Measurements from ENCODE around the gene NOP16. TPM values are rescaled to one million over a fixed set of nuclear protein-coding genes. Genes with fewer than 3 reads are reported as not detected.

Gene NOP16
- total RNA-seq, 3 donors from 2014 or later (not counting 1 experiment from before 2014, with no cell fraction given), result 6.4 to 12.4 (median 12.1) TPM

GRCh38 chr5:176373100-176373818 is 15.1 kb downstream of the NOP16 start:
- Mint-ChIP-seq H3K36me3 (no peaks in the 10 kb centered on the region), H3K27me3 (ENCODE audit: low read depth in 2 of 2) (no peaks in the 10 kb centered on the region), H3K4me1 (no peaks in the 10 kb centered on the region), H3K9me3 (no peaks in the 10 kb centered on the region), H3K4me3 (no peak overlapping the region), H3K27ac (no peak overlapping the region)
- Histone ChIP-seq H3K4me3 (ENCODE audit: low read length) (no peak overlapping the region), H3K36me3 (ENCODE audit: control insufficient read depth, insufficient read depth, low read length) (no peaks in the 10 kb centered on the region), H3K27me3 (ENCODE audit: control insufficient read depth, insufficient read depth, low read length) (no peaks in the 10 kb centered on the region), H3K27ac (ENCODE audit: low read length) (no peak overlapping the region), H3K9me3 (ENCODE audit: control insufficient read depth, insufficient read depth, low read length) (no peaks in the 10 kb centered on the region), H3K4me1 (ENCODE audit: control insufficient read depth, insufficient read depth, low read length) (no peaks in the 10 kb centered on the region)
- TF ChIP-seq CTCF (IDR thresholded peaks at IDR 0.05), result no peak
- 73% methylated on average over 7 of the region's 7 CpGs for WGBS (ENCODE audit: insufficient coverage)
- intact Hi-C loops (cut with micrococcal nuclease), result no loop called here
- no peak for DNase-seq
- no peak for ATAC-seq

- Histone ChIP-seq H3K36me3 (ENCODE audit: control insufficient read depth, insufficient read depth, low read length) (no peaks in the 10 kb centered on the region), H3K27me3 (ENCODE audit: control insufficient read depth, insufficient read depth, low read length) (no peaks in the 10 kb centered on the region), H3K4me3 (ENCODE audit: low read length) (no peak overlapping the region), H3K27ac (ENCODE audit: low read length) (no peak overlapping the region), H3K4me1 (ENCODE audit: control insufficient read depth, insufficient read depth, low read length) (no peaks in the 10 kb centered on the region), H3K9me3 (ENCODE audit: control insufficient read depth, insufficient read depth, low read length) (no peaks in the 10 kb centered on the region)
- DNase-seq, result no peak
- no peaks in the 10 kb centered on the region for H3K9me3 Mint-ChIP-seq
- H3K4me3 Mint-ChIP-seq, result no peak overlapping the region
- peaks cover 0 to 10% of the 10 kb centered on the region in 2 donors for H3K27me3 Mint-ChIP-seq (ENCODE audit: low read depth in 2 of 2)
- 94% methylated on average over 13 of the region's 13 CpGs for WGBS (ENCODE audit: insufficient coverage)
- intact Hi-C loops (cut with micrococcal nuclease), result no loop called here
- TF ChIP-seq CTCF (IDR thresholded peaks at IDR 0.05), result no peak
- ATAC-seq, result no peak
- peaks cover 6% of the 10 kb centered on the region for H3K36me3 Mint-ChIP-seq
- H3K4me1 Mint-ChIP-seq, result peaks cover 0 to 8% of the 10 kb centered on the region in 2 donors
- H3K27ac Mint-ChIP-seq, result no peak overlapping the region
Measured at GRCh38 chr5:176371621-176372539, 16.5 kb downstream of the NOP16 start.

- no peak overlapping the region for H3K4me3 Mint-ChIP-seq
- WGBS (ENCODE audit: insufficient coverage), result 92% methylated on average over 6 of the region's 8 CpGs
- no peaks in the 10 kb centered on the region for H3K9me3 Mint-ChIP-seq
- DNase-seq, result no peak
- no peak overlapping the region for H3K27ac ChIP-seq (ENCODE audit: low read length)
- no peak for TF ChIP-seq CTCF (IDR thresholded peaks at IDR 0.05)
- H3K27ac Mint-ChIP-seq, result no peak overlapping the region
- intact Hi-C loops (cut with micrococcal nuclease), result no loop called here
- H3K36me3 ChIP-seq (ENCODE audit: control insufficient read depth, insufficient read depth, low read length), result no peaks in the 10 kb centered on the region
- peaks cover 0 to 13% of the 10 kb centered on the region in 2 donors for H3K27me3 Mint-ChIP-seq (ENCODE audit: low read depth in 2 of 2)
- H3K4me1 ChIP-seq (ENCODE audit: control insufficient read depth, insufficient read depth, low read length), result peaks cover 5% of the 10 kb centered on the region
- H3K36me3 Mint-ChIP-seq, result peaks cover 6% of the 10 kb centered on the region
- no peak for ATAC-seq
- no peaks in the 10 kb centered on the region for H3K9me3 ChIP-seq (ENCODE audit: control insufficient read depth, insufficient read depth, low read length)
- H3K4me3 ChIP-seq (ENCODE audit: low read length), result no peak overlapping the region
- no peaks in the 10 kb centered on the region for H3K27me3 ChIP-seq (ENCODE audit: control insufficient read depth, insufficient read depth, low read length)
- H3K4me1 Mint-ChIP-seq, result peaks cover 0 to 8% of the 10 kb centered on the region in 2 donors
Measured at GRCh38 chr5:176369934-176370711, 18.3 kb downstream of the NOP16 start.

Measured in natural killer cell (primary cell).